Measurements from ENCODE around the gene SEMA6B.
"Not testable (repeated sequence)": the region's sequence is repeated elsewhere in the genome, so short reads cannot be mapped to it uniquely, and the experiment has no call there.

Gene SEMA6B

DNA sequence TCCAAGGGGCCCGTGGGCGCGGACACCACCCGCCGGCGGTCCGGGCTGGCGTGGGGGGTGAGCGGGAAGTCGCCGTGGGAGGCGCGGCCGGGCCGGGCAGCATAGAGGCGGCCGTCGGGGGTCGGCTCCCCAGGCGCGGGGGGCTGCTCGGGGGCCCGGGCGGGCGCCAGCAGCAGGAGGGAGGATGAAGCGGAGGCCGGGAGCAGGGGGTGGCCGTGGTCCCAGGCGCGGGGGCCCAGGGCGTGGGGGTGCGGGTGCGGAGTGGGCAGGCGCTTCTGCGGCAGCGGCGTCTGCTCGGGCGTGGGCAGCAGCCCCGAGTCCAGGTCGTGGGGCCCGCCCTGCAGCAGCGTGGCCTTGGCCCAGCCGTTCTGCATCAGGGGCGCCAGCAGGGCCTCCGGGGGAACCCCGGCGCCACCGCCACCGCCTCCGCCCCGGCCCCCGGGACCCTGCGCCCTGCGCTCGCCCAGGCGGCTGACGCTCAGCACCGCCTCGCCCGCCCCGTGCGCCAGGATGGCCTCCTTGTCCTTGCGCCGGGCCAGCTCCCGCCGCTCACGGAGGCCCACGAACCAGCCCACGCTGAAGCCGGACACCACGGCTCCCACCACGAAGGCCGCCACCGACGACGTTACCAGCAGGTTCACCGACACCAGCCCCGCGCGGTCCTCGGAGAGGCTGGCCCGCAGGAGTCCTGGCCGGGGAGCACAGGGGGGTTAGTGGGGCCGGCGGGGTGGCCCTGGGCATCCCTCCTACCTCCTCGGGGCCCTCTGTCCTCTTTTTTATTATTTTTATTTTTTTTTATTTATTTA lies 15.4 kb downstream of the SEMA6B start:
- no peak for FAIRE-seq

- FAIRE-seq: no peak
Observed at GRCh38 chr19:4542896-4543841, 16.3 kb downstream of the SEMA6B start.

- not testable (repeated sequence) for FAIRE-seq
Observed at GRCh38 chr19:4541806-4542145, 17.7 kb downstream of the SEMA6B start.

DNA sequence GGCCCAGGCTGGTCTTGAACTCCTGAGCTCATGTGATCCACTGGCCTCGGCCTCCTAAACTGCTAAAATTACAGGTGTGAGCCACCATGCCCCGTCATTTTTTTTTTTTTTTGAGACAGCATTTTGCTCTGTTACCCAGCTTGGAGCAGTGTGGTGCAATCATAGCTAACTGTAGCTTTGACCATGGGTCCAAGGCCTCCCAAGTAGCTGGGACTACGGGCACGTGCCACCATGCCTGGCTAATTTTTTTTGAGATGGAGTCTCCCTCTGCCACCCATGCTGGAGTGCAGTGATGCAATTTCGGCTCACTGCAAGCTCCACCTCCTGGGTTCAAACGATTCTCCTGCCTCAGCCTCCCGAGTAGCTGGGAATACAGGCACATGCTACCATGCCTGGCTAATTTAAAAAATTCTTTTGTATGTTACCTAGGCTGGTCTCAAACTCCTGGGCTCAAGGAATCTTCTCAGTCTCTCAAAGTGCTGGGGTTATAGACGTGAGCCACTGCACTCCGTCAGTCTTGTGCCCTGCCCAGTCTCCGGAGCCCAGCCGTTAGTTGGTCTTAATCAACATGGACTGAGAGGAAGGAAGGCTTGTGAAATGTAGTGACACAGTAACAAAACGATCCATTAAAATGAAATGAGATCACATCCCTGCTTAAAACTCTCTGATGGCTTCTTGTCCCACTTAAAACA lies 18.2 kb downstream of the SEMA6B start:
- FAIRE-seq: no peak

DNA sequence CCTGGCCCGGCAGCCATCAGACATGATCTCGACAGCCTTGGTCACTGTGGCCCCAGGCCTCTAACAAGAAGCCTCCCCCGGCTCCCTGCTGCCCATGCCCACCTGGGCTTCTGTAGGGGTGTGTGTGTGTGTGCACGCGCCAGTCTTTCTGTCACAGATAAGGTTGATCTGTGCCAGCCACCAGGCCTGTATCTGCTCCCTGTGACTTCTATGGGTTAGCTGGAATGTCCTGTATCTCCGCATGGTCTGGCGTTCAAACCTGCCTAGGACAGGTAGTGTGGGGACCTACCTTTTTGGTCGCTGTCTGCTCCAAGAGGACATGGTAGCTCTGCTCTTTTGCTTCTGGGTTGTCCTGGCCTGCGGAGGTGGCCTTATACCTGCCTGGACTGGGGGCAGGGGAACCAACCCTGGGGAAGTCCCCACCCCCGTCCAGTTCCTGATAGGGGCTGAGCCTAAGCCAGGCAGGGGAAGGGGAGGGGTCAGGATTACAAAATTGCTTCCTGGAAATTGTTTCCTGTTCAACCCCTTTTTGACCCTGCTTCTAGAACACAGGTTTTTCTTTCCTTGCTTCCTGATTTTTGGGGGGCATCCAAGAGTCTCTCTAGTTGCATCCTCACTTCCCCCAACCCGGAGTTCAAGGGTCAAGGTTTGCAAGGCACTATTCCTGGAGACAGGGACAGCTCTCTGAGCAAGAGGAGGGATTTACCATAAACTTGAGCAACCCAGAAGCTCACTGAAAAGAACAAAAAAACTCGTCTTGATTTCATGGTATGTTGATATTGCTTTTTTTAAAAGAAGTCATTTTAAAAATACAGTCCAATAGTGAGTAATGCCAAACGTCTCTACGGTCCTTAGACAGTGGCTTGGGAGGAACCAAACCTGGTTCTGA lies 19.5 kb downstream of the SEMA6B start, which contains the start of gene LRG1:
LRG1 (minus strand) TSS at position 344 of the 889 bp plus-strand sequence; CDS start at position 321, 23 bp downstream.
- no peak for FAIRE-seq

DNA sequence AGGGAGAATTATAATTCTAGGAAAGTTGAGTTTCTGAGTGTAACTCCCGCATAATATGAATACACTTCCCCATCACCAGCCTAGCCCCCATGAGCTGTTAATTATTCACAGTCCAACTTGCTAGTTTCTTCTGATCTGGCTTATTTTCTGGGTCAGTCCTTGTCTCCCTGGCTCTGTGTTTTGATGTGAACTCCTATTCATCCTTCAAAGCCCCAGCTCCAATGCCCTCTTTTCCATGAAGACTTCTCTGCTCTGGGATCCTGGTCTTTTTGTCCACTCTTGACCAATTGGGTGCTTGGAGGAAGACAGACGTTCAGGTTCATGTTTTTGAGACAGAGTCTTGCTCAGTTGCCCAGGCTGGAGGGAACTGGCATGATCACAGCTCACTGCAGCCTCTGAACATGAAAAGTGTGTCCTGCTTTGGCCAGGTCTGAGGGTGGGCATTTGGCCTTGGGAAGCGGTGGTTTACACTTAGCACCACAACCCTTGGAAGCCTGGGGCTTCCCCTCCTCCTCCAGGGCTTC lies 20.3 kb downstream of the SEMA6B start:
- no peak for FAIRE-seq

DNA sequence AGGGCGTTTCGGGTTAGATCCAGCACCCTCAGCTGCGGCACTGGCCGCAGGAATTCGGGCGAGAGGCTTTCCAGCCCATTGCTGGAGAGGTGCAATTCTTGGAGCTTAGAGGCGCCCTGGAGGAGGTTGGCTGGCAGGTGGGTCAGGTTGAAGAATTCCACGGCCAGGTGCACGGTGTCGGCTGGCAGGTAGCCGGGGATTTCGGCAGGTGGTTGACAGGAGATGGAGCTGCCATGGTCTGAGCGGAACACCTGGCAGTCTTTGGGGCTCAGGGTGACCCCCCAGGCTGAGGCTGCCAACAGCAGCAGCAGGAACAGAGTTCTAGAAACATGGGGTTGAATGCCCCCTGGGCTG lies 20.9 kb downstream of the SEMA6B start:
- FAIRE-seq: no peak

- FAIRE-seq: no peak
Observed at GRCh38 chr19:4537953-4538600, 21.4 kb downstream of the SEMA6B start.

- no peak for FAIRE-seq
Observed at GRCh38 chr19:4536798-4537197, 22.7 kb downstream of the SEMA6B start.

- FAIRE-seq: no peak
Observed at GRCh38 chr19:4534836-4535658, 24.4 kb downstream of the SEMA6B start, which contains the start of gene PLIN5. PLIN5 (minus strand) TSS chr19:4535224; CDS start chr19:4534074, 1,150 bp downstream.

- no peak for FAIRE-seq
Observed at GRCh38 chr19:4533835-4534424, 25.6 kb downstream of the SEMA6B start.

GRCh38 chr19:4533334-4533733 lies 26.1 kb downstream of the SEMA6B start:
- no peak for FAIRE-seq

- FAIRE-seq: no peak
Observed at GRCh38 chr19:4531562-4532165, 27.8 kb downstream of the SEMA6B start.

GRCh38 chr19:4529924-4530522 lies 29.5 kb downstream of the SEMA6B start:
- FAIRE-seq: no peak

GRCh38 chr19:4528843-4529242 lies 30.6 kb downstream of the SEMA6B start:
- no peak for FAIRE-seq

DNA sequence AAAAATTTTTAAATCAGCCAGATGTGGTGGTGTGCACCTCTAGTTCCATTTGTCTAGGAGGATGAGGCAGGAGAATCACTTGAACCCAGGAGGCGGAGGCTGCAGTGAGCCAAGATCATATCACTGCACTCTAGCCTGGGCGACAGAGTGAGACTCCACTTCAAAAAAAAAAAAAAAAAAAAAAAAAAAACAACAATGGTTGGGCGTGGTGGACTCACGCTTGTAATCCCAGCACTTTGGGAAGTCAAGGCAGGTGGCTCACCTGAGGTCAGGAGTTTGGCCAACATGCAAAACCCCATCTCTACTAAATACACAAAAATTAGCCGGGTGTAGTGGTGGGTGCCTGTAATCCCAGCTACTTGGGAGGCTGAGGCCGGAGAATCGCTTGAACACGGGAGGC lies 32.1 kb downstream of the SEMA6B start:
- FAIRE-seq: not testable (repeated sequence)

- no peak for FAIRE-seq
Observed at GRCh38 chr19:4525563-4526002, 33.9 kb downstream of the SEMA6B start.

- FAIRE-seq: no peak
Observed at GRCh38 chr19:4524808-4525562, 34.5 kb downstream of the SEMA6B start.
